ENCODE measurements around the gene OR52M1.

OR52M1 gene

GRCh38 chr11:4576880-4577279 lies 31.9 kb downstream of the OR52M1 start:
- no peak for DNase-seq

GRCh38 chr11:4577761-4578160 lies 32.8 kb downstream of the OR52M1 start:
- DNase-seq, result no peak

- no peak for DNase-seq
Observed at GRCh38 chr11:4578624-4579023, 33.6 kb downstream of the OR52M1 start.

GRCh38 chr11:4580124-4580523 lies 35.1 kb downstream of the OR52M1 start:
- no peak for DNase-seq

- DNase-seq, result no peak
Observed at GRCh38 chr11:4581443-4581842, 36.5 kb downstream of the OR52M1 start, which contains the start of gene OR52I2. OR52I2 (plus strand) TSS chr11:4581743.

- no peak for DNase-seq
Observed at GRCh38 chr11:4589017-4589416, 44.0 kb downstream of the OR52M1 start.

- DNase-seq, result no peak
Observed at GRCh38 chr11:4593739-4594138, 48.7 kb downstream of the OR52M1 start, which contains the start of gene OR52I1. OR52I1 (plus strand) TSS chr11:4594039; CDS start chr11:4594039, 0 bp downstream.

Data from effector CD8-positive, alpha-beta T cell (primary cell).